Retinal pigment epithelial cell (primary cell): ENCODE data around the gene MRPL37.
"Not testable (repeated sequence)": the region's sequence is repeated elsewhere in the genome, so short reads cannot be mapped to it uniquely, and the experiment has no call there.

ENCODE experiments used
- DNase-seq: peaks from one replicate; pipeline ENCODE4 v3.0.0-alpha.2; 2010; ENCODE audit warnings: low read depth
- H3K4me3 ChIP-seq: 2 replicates; pipeline ENCODE4 v1.5.1; 2011; ENCODE audit warnings: mild to moderate bottlenecking, low read length, control low read depth, moderate library complexity
- CTCF ChIP-seq: conservative IDR thresholded peaks from 2 replicates; pipeline ENCODE4 v1.5.1; 2011; ENCODE audit warnings: low read depth, low read length, control low read depth, inconsistent platforms

MRPL37 gene

DNA sequence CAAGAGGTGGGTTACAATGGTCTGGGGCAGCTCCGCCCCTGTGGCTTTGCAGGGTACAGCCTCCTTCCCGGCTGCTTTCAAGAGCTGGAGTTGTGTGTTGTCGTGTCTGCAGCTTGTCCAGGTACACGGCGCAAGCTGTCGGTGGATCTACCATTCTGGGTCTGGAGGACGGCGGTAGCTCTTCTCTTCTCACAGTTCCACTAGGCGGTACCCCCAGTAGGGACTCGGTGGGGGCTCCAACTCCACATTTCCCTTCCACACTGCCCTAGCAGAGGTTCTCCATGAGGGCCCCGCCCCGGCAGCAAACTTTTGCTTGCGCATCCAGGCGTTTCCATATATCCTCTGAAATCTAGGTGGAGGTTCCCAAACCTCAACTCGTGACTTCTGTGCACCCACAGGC lies 34.8 kb upstream of the MRPL37 start:
- no peak for DNase-seq
- H3K4me3 ChIP-seq: no peak overlapping the region
- no peak for TF ChIP-seq CTCF

GRCh38 chr1:54166357-54166756 lies 33.6 kb upstream of the MRPL37 start:
- not testable (repeated sequence) for DNase-seq, H3K4me3 ChIP-seq

DNA sequence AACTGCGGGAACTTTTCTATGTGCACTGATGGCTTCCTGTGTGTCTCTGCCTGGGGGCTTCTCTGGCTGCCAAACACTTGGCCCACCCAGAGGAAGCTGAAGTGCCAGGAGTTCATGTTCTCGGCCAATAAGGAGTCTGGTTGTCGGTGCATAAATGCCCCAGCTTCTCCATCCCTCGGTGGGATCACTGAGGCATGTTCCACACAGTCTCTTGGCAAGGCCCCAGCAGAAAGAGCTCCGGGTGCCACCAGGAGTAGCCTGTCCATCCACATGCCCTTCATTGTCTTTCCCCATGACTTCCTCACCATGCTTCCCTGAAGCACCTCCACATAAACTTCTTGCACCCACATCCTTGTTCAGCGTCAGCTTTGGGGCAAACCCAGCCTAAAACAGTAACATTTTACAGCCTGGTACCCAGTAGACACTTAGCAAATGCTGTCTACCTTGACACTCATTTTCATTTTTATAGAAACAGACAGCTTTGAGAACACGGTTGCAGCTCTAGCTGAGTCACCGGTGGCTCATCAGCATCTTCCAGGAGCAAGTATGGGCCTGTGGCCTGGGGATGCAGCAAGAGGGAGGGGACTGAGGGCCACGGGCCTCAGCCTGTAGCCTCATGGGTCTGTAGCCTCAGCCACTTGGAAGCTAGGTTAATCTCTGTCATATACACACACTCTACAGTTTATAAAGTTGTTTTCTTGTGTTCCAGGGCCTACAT lies 32.4 kb upstream of the MRPL37 start:
- no peak overlapping the region for H3K4me3 ChIP-seq
- DNase-seq: no peak
- no peak for TF ChIP-seq CTCF

GRCh38 chr1:54168206-54168965 lies 31.6 kb upstream of the MRPL37 start:
- H3K4me3 ChIP-seq: no peak overlapping the region
- DNase-seq: no peak
- TF ChIP-seq CTCF: no peak

DNA sequence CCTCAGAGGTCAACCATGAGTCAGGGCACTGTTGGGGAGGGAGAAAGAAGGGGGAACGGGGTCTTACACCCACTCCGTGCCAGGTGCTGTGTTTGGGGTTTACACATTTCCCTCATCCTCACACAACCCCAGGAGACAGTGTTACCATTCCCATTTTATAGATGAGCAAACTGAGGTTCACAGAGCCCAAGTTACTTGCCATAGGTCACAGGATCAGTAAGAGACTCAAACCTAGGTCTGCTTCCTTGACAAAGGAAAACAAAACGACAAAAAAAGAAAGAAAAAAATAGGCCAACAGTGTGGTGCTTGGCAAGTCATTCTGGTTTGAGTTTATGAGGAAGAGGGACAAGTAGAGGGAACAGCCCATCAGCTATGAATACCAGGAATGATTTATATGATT lies 30.9 kb upstream of the MRPL37 start:
- no peak overlapping the region for H3K4me3 ChIP-seq
- DNase-seq: no peak
- no peak for TF ChIP-seq CTCF

DNA sequence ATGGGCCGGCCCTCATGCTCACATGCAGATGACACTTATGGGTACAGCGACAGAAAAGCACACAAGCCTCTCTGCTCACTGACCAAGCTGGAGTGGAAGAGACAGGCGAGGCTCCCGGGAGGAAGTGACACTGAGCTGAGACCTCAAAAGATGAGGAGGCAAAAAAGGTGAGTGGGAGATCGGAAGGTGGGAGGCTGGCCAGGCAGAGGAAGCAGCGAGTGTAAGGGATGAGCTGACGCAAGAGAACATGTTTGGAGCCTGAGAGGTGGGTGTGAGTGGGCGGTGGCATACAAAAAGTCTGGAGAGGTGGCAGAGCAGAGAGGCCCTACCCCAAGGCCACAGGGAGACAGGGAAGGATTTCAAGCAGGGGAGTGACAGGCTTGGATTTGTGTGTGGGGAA lies 29.0 kb upstream of the MRPL37 start:
- DNase-seq: no peak
- H3K4me3 ChIP-seq: no peak overlapping the region
- no peak for TF ChIP-seq CTCF

GRCh38 chr1:54171606-54172005 lies 28.4 kb upstream of the MRPL37 start:
- TF ChIP-seq CTCF: no peak
- DNase-seq: no peak

More at GRCh38 chr1:54171606-54172005, 28.4 kb upstream of the MRPL37 start:
- H3K4me3 ChIP-seq: no peak overlapping the region
